Urinary bladder (tissue), 4 donors: Measurements from ENCODE around the gene IDE. TPM values are rescaled to one million over a fixed set of nuclear protein-coding genes. Genes with fewer than 3 reads are reported as not detected.
"Not testable (repeated sequence)": the region's sequence is repeated elsewhere in the genome, so short reads cannot be mapped to it uniquely, and the experiment has no call there.

Experiments used
- DNase-seq: peaks from one replicate; pipeline ENCODE4 v3.0.0-alpha.2; 2015; ENCODE audit errors: extremely low spot score
- H3K27ac ChIP-seq: one replicate; pipeline ENCODE4 v1.5.1; 2013; ENCODE audit warnings: low read depth, mild to moderate bottlenecking, moderate library complexity
- H3K36me3 ChIP-seq: one replicate; pipeline ENCODE4 v1.6.1; 2013; ENCODE audit warnings: mild to moderate bottlenecking, moderate library complexity; ENCODE audit not compliant: insufficient read depth
- H3K4me1 ChIP-seq: one replicate; pipeline ENCODE4 v1.6.1; 2013; ENCODE audit warnings: mild to moderate bottlenecking, moderate library complexity; ENCODE audit not compliant: insufficient read depth
- H3K4me3 ChIP-seq: one replicate; pipeline ENCODE4 v1.5.1; 2013; ENCODE audit warnings: low read depth, low read length
- WGBS: extraction: QIAGEN DNeasy Blood & Tissue Kit; methylation state at CpG from one replicate; pipeline ENCODE4 v1.1.7; 2013; 5-methylcytosine and 5-hydroxymethylcytosine counted together
- polyA plus RNA-seq: library from polyadenylated mRNA; stranded (reverse); fragments of 200-250 nt; gene quantifications from one replicate; pipeline ENCODE4 v1.2.3, GENCODE V29; 2013
- total RNA-seq: library from RNA; depleted of rRNA; stranded (reverse); fragments of >200 nt; gene quantifications from one replicate; pipeline ENCODE4 v1.2.3, GENCODE V29; 2014
- donor health status: healthy with polysubstance abuse.
- donor health status: healthy.

The IDE gene
- total and polyA plus RNA-seq, 2 donors = 14.1 to 40.1 TPM

GRCh38 chr10:92413011-92413410, 160.9 kb downstream of the IDE start:
- 84% methylated on average over 9 of the region's 9 CpGs for WGBS
- Histone ChIP-seq H3K36me3 (no peaks in the 10 kb centered on the region), H3K4me1 (no peaks in the 10 kb centered on the region), H3K27ac (no peak overlapping the region), H3K4me3 (no peak overlapping the region)
- no peak for DNase-seq

- no peaks in the 10 kb centered on the region for H3K36me3 ChIP-seq
- DNase-seq = no peak
- no peak overlapping the region for H3K4me3 ChIP-seq
- no peak overlapping the region for H3K27ac ChIP-seq
- 91% methylated on average over 8 of the region's 8 CpGs for WGBS
- H3K4me1 ChIP-seq = no peaks in the 10 kb centered on the region
Observed at GRCh38 chr10:92411406-92411805, 162.5 kb downstream of the IDE start.

- no peak overlapping the region for H3K4me3 ChIP-seq
- H3K27ac ChIP-seq = no peak overlapping the region
- no peaks in the 10 kb centered on the region for H3K36me3 ChIP-seq
- WGBS = 83% methylated on average over 2 of the region's 2 CpGs
- DNase-seq = no peak
- no peaks in the 10 kb centered on the region for H3K4me1 ChIP-seq
Observed at GRCh38 chr10:92410501-92410900, 163.4 kb downstream of the IDE start.

GRCh38 chr10:92408017-92408361, 165.9 kb downstream of the IDE start:
- DNase-seq = no peak
- Histone ChIP-seq H3K27ac (no peak overlapping the region), H3K4me1 (no peaks in the 10 kb centered on the region), H3K4me3 (no peak overlapping the region), H3K36me3 (no peaks in the 10 kb centered on the region)
- 95% methylated on average over 3 of the region's 3 CpGs for WGBS

- H3K27ac ChIP-seq = no peak overlapping the region
- H3K4me1 ChIP-seq = no peaks in the 10 kb centered on the region
- no peaks in the 10 kb centered on the region for H3K36me3 ChIP-seq
- H3K4me3 ChIP-seq = no peak overlapping the region
- DNase-seq = no peak
- 71% methylated on average over 9 of the region's 9 CpGs for WGBS
Observed at GRCh38 chr10:92407305-92408016, 166.4 kb downstream of the IDE start.

- 56% methylated on average over 6 of the region's 6 CpGs for WGBS
- Histone ChIP-seq H3K4me3 (no peak overlapping the region), H3K4me1 (no peaks in the 10 kb centered on the region), H3K27ac (no peak overlapping the region), H3K36me3 (no peaks in the 10 kb centered on the region)
- DNase-seq = no peak
Observed at GRCh38 chr10:92405419-92405924, 168.4 kb downstream of the IDE start.

- H3K36me3 ChIP-seq = no peaks in the 10 kb centered on the region
- no peak overlapping the region for H3K27ac ChIP-seq
- no peaks in the 10 kb centered on the region for H3K4me1 ChIP-seq
- H3K4me3 ChIP-seq = no peak overlapping the region
- 62% methylated on average over 10 of the region's 10 CpGs for WGBS
- DNase-seq = no peak
Observed at GRCh38 chr10:92404612-92405418, 169.1 kb downstream of the IDE start.

- not testable (repeated sequence) for DNase-seq, H3K4me1 ChIP-seq, H3K27ac ChIP-seq, H3K36me3 ChIP-seq, H3K4me3 ChIP-seq
- 78% methylated on average over 5 of the region's 5 CpGs for WGBS
Observed at GRCh38 chr10:92402234-92402633, 171.7 kb downstream of the IDE start.

Other genes with a start within 250 kb of the IDE start
- 26.6 TPM for gene KIF11, start 19.0 kb upstream of the IDE start, total RNA-seq
- gene KIF11, start 19.0 kb upstream of the IDE start, polyA plus RNA-seq = 0.82 TPM
- gene HHEX, start 115.9 kb upstream of the IDE start, total RNA-seq = 6.7 TPM
- gene HHEX, start 115.9 kb upstream of the IDE start, polyA plus RNA-seq = 15.3 TPM